Neural crest cell (in vitro differentiated cells): ENCODE measurements around the gene COL20A1. TPM values are rescaled to one million over a fixed set of nuclear protein-coding genes. Genes with fewer than 3 reads are reported as not detected.

Experiments
- DNase-seq: peaks from one replicate; pipeline ENCODE4 v3.0.0; 2021; ENCODE audit warnings: low read depth, mixed read lengths, low spot score
- H3K27ac Mint-ChIP-seq: one replicate; pipeline ENCODE4 v1.8.0; 2021; ENCODE audit warnings: mild to moderate bottlenecking, mixed read lengths; ENCODE audit not compliant: unreplicated experiment
- H3K27me3 Mint-ChIP-seq: 2 replicates; pipeline ENCODE4 v1.8.0; 2021; ENCODE audit warnings: low read depth, mild to moderate bottlenecking, mixed read lengths
- H3K36me3 Mint-ChIP-seq: 2 replicates; pipeline ENCODE4 v1.8.0; 2021; ENCODE audit warnings: low read depth, mild to moderate bottlenecking, mixed read lengths
- H3K4me1 Mint-ChIP-seq: 2 replicates; pipeline ENCODE4 v1.8.0; 2021; ENCODE audit warnings: mixed read lengths
- H3K4me3 Mint-ChIP-seq: one replicate; pipeline ENCODE4 v1.8.0; 2021; ENCODE audit warnings: mild to moderate bottlenecking, mixed read lengths
- H3K9me3 Mint-ChIP-seq: 2 replicates; pipeline ENCODE4 v1.8.0; 2021; ENCODE audit warnings: mixed read lengths
- CTCF ChIP-seq: fragments of 200-600 bp; sonication (generic); conservative IDR thresholded peaks from 2 replicates; pipeline ENCODE4 v1.5.0; 2021; ENCODE audit warnings: antibody characterized with exemption, mild to moderate bottlenecking
- total RNA-seq: library from RNA; stranded (reverse); gene quantifications from 2 replicates; pipeline ENCODE4 v1.2.1, GENCODE V29; 2021

The COL20A1 gene
- total RNA-seq, 1 donor from 2014 or later, result 10.2 TPM

GRCh38 chr20:63287697-63288580, 5.0 kb upstream of the COL20A1 start:
- no peak overlapping the region for H3K27ac Mint-ChIP-seq
- H3K27me3 Mint-ChIP-seq, result no peaks in the 10 kb centered on the region
- no peaks in the 10 kb centered on the region for H3K36me3 Mint-ChIP-seq
- no peak overlapping the region for H3K4me3 Mint-ChIP-seq
- no peaks in the 10 kb centered on the region for H3K9me3 Mint-ChIP-seq
- TF ChIP-seq CTCF, result no peak
- H3K4me1 Mint-ChIP-seq, result peaks cover 4% of the 10 kb centered on the region
- no peak for DNase-seq

- Mint-ChIP-seq H3K27ac (no peak overlapping the region), H3K4me3 (no peak overlapping the region), H3K36me3 (no peaks in the 10 kb centered on the region), H3K4me1 (peaks cover 4% of the 10 kb centered on the region), H3K9me3 (no peaks in the 10 kb centered on the region), H3K27me3 (no peaks in the 10 kb centered on the region)
- no peak for TF ChIP-seq CTCF
- DNase-seq, result no peak
These were observed 4.3 kb upstream of the COL20A1 start for GRCh38 chr20:63288581-63289251.

GRCh38 chr20:63289311-63290135, 3.5 kb upstream of the COL20A1 start:
- H3K9me3 Mint-ChIP-seq, result no peaks in the 10 kb centered on the region
- H3K27ac Mint-ChIP-seq, result no peak overlapping the region
- no peaks in the 10 kb centered on the region for H3K27me3 Mint-ChIP-seq
- no peak for TF ChIP-seq CTCF
- H3K4me1 Mint-ChIP-seq, result peaks cover 4% of the 10 kb centered on the region
- no peak overlapping the region for H3K4me3 Mint-ChIP-seq
- DNase-seq, result no peak
- H3K36me3 Mint-ChIP-seq, result no peaks in the 10 kb centered on the region

- no peak for DNase-seq
- H3K4me1 Mint-ChIP-seq, result peaks cover 11% of the 10 kb centered on the region
- no peaks in the 10 kb centered on the region for H3K9me3 Mint-ChIP-seq
- H3K27ac Mint-ChIP-seq, result no peak overlapping the region
- H3K4me3 Mint-ChIP-seq, result peak overlapping the region; percentile 49
- peaks cover 1% of the 10 kb centered on the region for H3K27me3 Mint-ChIP-seq
- no peak for TF ChIP-seq CTCF
- no peaks in the 10 kb centered on the region for H3K36me3 Mint-ChIP-seq
These were observed 2.8 kb upstream of the COL20A1 start for GRCh38 chr20:63290136-63290676.
